ENCODE data around the gene RFX8. TPM values are rescaled to one million over a fixed set of nuclear protein-coding genes. Genes with fewer than 3 reads are reported as not detected.

Gene RFX8
- total RNA-seq, 2 donors from 2014 or later = not detected

DNA sequence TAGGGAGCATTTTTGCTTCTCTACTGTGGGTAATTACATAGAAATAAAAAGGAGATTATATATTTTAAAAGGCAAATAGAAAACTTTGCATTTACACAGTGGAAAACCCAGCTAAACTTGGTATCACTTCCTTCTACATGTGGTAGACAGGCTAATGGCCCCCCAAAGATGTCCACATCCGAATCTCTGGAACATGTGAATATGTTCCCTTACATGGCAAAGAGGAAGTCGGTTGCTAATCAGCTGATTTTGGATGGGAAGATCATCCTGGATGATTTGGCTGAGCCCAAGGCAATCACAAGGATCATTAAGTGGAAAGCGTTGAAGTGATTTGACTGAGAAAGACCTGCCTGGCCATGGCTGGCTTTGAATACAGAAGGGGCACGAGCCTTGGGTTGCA lies 113.8 kb downstream of the RFX8 start:
- Histone ChIP-seq H3K9ac (ENCODE audit: extremely low read depth, low read length, poor library complexity, severe bottlenecking) (no peak overlapping the region), H3K27ac (ENCODE audit: low read depth, low read length) (no peak overlapping the region), H3K27me3 (ENCODE audit: control insufficient read depth, insufficient read depth, low read length, poor library complexity, severe bottlenecking) (peaks cover 43% of the 10 kb centered on the region), H3K36me3 (ENCODE audit: control insufficient read depth, insufficient read depth, low read length) (no peaks in the 10 kb centered on the region), H3K9me3 (ENCODE audit: control insufficient read depth, low read length) (no peaks in the 10 kb centered on the region), H3K4me3 (ENCODE audit: low read length) (no peak overlapping the region), H3K4me1 (ENCODE audit: control insufficient read depth, insufficient read depth, low read length) (peaks cover 7% of the 10 kb centered on the region)
- TF ChIP-seq, protein P1, sequence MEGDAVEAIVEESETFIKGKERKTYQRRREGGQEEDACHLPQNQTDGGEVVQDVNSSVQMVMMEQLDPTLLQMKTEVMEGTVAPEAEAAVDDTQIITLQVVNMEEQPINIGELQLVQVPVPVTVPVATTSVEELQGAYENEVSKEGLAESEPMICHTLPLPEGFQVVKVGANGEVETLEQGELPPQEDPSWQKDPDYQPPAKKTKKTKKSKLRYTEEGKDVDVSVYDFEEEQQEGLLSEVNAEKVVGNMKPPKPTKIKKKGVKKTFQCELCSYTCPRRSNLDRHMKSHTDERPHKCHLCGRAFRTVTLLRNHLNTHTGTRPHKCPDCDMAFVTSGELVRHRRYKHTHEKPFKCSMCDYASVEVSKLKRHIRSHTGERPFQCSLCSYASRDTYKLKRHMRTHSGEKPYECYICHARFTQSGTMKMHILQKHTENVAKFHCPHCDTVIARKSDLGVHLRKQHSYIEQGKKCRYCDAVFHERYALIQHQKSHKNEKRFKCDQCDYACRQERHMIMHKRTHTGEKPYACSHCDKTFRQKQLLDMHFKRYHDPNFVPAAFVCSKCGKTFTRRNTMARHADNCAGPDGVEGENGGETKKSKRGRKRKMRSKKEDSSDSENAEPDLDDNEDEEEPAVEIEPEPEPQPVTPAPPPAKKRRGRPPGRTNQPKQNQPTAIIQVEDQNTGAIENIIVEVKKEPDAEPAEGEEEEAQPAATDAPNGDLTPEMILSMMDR (conservative IDR thresholded peaks at IDR 0.05) = no peak
- Mint-ChIP-seq H3K36me3 (ENCODE audit: low read depth) (no peaks in the 10 kb centered on the region), H3K9me3 (no peaks in the 10 kb centered on the region), H3K4me3 (no peak overlapping the region), H3K27ac (no peak overlapping the region), H3K27me3 (ENCODE audit: insufficient read depth) (peaks cover 63% of the 10 kb centered on the region), H3K4me1 (peaks cover 18% of the 10 kb centered on the region)
- DNase-seq = no peak
- 86 to 100% methylated on average over 2 to 4 of the region's 4 CpGs for WGBS, 2 experiments (ENCODE audit: insufficient coverage in 1 of 2, insufficient read length in 1 of 2)

DNA sequence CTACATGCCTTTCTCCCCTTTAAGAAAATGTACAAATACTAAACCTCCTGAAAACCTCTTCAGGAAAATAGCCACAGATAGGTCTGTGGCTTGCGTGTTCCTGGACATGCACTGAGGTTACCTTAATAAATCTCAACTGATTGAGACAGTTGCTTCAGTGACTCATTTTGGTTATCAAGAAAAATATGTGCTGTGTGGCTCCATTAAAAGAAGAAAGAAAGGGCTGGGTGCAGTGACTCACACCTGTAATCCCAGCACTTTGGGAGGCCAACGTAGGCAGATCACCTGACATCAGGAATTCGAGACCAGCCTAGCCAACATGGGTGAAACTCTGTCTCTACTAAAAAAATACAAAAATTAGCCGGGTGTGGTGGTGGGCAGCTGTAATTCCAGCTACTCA lies 114.7 kb downstream of the RFX8 start:
- Mint-ChIP-seq H3K4me1 (peaks cover 18% of the 10 kb centered on the region), H3K9me3 (no peaks in the 10 kb centered on the region), H3K4me3 (no peak overlapping the region), H3K36me3 (ENCODE audit: low read depth) (no peaks in the 10 kb centered on the region), H3K27me3 (ENCODE audit: insufficient read depth) (peaks cover 62% of the 10 kb centered on the region), H3K27ac (no peak overlapping the region)
- no peak for DNase-seq
- H3K4me1 ChIP-seq (ENCODE audit: control insufficient read depth, insufficient read depth, low read length) = peaks cover 7% of the 10 kb centered on the region
- H3K9me3 ChIP-seq (ENCODE audit: control insufficient read depth, low read length) = no peaks in the 10 kb centered on the region
- no peak overlapping the region for H3K4me3 ChIP-seq (ENCODE audit: low read length)
- H3K27ac ChIP-seq (ENCODE audit: low read depth, low read length) = no peak overlapping the region
- H3K36me3 ChIP-seq (ENCODE audit: control insufficient read depth, insufficient read depth, low read length) = no peaks in the 10 kb centered on the region
- TF ChIP-seq, protein P1 (conservative IDR thresholded peaks at IDR 0.05) = no peak
- peaks cover 34% of the 10 kb centered on the region for H3K27me3 ChIP-seq (ENCODE audit: control insufficient read depth, insufficient read depth, low read length, poor library complexity, severe bottlenecking)
- WGBS, 2 experiments (ENCODE audit: insufficient coverage in 1 of 2, insufficient read length in 1 of 2) = 67% methylated on average over 4 of the region's 4 CpGs; no CpG with 5 or more reads in 1 of the 2 experiments
- no peak overlapping the region for H3K9ac ChIP-seq (ENCODE audit: extremely low read depth, low read length, poor library complexity, severe bottlenecking)

DNA sequence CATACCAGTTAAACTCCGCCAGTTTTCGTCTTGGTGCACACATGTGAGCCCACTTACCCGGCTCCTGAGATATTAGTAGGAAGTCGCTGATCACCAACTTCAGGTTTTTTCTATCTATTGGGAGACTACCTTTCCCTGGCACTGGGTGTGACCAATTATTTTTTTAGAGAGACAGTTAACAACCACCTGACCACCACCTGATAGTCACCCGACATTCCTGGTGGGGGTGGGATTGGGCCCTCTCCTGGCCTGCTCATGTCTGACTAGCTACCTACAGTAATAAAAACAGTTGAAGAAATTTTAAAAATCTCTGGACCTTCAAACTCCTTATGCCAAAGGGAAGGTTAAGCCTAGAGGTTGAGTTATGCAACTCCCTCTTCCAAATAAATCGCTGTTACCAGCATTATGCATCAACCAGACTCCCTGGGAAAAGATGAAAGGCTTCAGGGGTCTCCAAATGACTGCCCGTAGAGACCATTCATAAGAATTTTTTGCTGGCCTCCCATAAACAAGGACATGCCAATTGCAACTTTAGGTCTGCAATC lies 115.4 kb downstream of the RFX8 start:
- Mint-ChIP-seq H3K27ac (no peak overlapping the region), H3K9me3 (no peaks in the 10 kb centered on the region), H3K4me3 (no peak overlapping the region), H3K4me1 (peaks cover 18% of the 10 kb centered on the region), H3K36me3 (ENCODE audit: low read depth) (no peaks in the 10 kb centered on the region), H3K27me3 (ENCODE audit: insufficient read depth) (peaks cover 62% of the 10 kb centered on the region)
- Histone ChIP-seq H3K4me3 (ENCODE audit: low read length) (no peak overlapping the region), H3K9ac (ENCODE audit: extremely low read depth, low read length, poor library complexity, severe bottlenecking) (no peak overlapping the region), H3K4me1 (ENCODE audit: control insufficient read depth, insufficient read depth, low read length) (peaks cover 7% of the 10 kb centered on the region), H3K9me3 (ENCODE audit: control insufficient read depth, low read length) (no peaks in the 10 kb centered on the region), H3K36me3 (ENCODE audit: control insufficient read depth, insufficient read depth, low read length) (no peaks in the 10 kb centered on the region), H3K27me3 (ENCODE audit: control insufficient read depth, insufficient read depth, low read length, poor library complexity, severe bottlenecking) (peaks cover 27% of the 10 kb centered on the region), H3K27ac (ENCODE audit: low read depth, low read length) (no peak overlapping the region)
- DNase-seq = no peak
- TF ChIP-seq, protein P1 (conservative IDR thresholded peaks at IDR 0.05) = no peak
- WGBS, 2 experiments (ENCODE audit: insufficient coverage in 1 of 2, insufficient read length in 1 of 2) = 93 to 96% methylated on average over 5 to 7 of the region's 7 CpGs

Data from endodermal cell (in vitro differentiated cells).